ENCODE results near the gene COQ10A. TPM values are rescaled to one million over a fixed set of nuclear protein-coding genes. Genes with fewer than 3 reads are reported as not detected.

Gene COQ10A
- total and polyA plus RNA-seq, 2 of the 13 experiments (the other 11 are each of a cell fraction or from before 2014, with no cell fraction given): 21.0 to 37.3 TPM

DNA sequence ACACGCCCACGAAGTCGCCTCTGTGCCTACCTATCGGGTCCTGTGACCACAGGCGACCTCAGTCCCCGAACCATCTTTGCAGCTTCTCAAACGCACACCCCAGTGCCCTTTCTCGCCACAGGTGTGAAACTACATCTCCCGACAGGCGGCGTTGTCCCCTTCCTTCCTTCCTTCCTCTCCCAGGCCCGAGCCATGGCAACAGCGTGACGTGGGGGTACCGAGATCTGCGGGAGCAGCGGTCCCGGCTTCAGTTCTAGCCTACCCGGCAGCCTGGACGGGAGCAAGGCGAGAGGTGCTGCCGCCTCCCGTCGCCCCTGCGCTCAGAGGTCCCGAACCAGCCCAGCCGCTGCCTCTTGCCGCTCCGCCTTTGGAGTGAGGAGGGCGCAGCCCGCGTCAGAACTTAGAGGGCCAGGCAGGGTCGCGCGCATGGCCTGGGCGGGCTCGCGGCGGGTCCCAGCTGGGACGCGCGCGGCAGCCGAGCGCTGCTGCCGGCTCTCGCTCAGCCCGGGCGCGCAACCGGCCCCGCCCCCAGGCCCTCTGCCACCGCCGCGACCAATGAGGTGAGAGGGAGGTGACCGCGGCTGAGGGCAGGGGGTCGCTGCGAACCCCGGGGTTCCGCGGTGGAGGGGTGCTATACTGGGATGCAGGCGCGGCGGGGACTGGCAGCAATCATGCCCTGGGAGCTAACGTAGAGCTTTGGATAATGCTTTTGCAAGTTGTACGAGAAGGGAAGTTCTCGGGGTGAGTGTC lies at the start of gene COQ10A (continued):
- TF ChIP-seq, protein P1, sequence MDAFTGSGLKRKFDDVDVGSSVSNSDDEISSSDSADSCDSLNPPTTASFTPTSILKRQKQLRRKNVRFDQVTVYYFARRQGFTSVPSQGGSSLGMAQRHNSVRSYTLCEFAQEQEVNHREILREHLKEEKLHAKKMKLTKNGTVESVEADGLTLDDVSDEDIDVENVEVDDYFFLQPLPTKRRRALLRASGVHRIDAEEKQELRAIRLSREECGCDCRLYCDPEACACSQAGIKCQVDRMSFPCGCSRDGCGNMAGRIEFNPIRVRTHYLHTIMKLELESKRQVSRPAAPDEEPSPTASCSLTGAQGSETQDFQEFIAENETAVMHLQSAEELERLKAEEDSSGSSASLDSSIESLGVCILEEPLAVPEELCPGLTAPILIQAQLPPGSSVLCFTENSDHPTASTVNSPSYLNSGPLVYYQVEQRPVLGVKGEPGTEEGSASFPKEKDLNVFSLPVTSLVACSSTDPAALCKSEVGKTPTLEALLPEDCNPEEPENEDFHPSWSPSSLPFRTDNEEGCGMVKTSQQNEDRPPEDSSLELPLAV (CRISPR knock-in tag; conservative IDR thresholded peaks at IDR 0.05; ENCODE audit: low read depth): no peak
- TF ChIP-seq KDM2A (CRISPR knock-in tag; IDR thresholded peaks at IDR 0.05; ENCODE audit: borderline replicate concordance, low read depth) (peak; percentile 81; the same call in 1 of the 2 replicates), SYNCRIP (IDR thresholded peaks at IDR 0.05; ENCODE audit: insufficient read depth, low read depth, low read length) (no peak), NR2C2 (CRISPR knock-in tag; IDR thresholded peaks at IDR 0.05; ENCODE audit: borderline replicate concordance) (peak; percentile 66), SMAD3 (CRISPR knock-in tag; IDR thresholded peaks at IDR 0.05) (peak; percentile 67; the same call in 1 of the 2 replicates), ZNF343 (CRISPR knock-in tag; IDR thresholded peaks at IDR 0.05) (peak; percentile 59; the same call in 1 of the 2 replicates), NFE2L2 (IDR thresholded peaks at IDR 0.05; ENCODE audit: low read length) (no peak), ZC3H13 (CRISPR knock-in tag; IDR thresholded peaks at IDR 0.05) (0 out of 2 replicates have a peak, but pooled peaks have one; percentile 33), HOXA9 (CRISPR knock-in tag; IDR thresholded peaks at IDR 0.05; ENCODE audit: borderline replicate concordance) (0 out of 2 replicates have a peak, but pooled peaks have one; percentile 35), NR2F2 (IDR thresholded peaks at IDR 0.05; ENCODE audit: borderline replicate concordance, low read depth) (no peak; the same call in 1 of the 2 replicates), ZNF383 (CRISPR knock-in tag; IDR thresholded peaks at IDR 0.05; ENCODE audit: borderline replicate concordance) (no peak), ZC3H4 (CRISPR knock-in tag; IDR thresholded peaks at IDR 0.05; ENCODE audit: borderline replicate concordance) (peak; percentile 30; the same call in 1 of the 2 replicates)
- TF ChIP-seq, protein P2, sequence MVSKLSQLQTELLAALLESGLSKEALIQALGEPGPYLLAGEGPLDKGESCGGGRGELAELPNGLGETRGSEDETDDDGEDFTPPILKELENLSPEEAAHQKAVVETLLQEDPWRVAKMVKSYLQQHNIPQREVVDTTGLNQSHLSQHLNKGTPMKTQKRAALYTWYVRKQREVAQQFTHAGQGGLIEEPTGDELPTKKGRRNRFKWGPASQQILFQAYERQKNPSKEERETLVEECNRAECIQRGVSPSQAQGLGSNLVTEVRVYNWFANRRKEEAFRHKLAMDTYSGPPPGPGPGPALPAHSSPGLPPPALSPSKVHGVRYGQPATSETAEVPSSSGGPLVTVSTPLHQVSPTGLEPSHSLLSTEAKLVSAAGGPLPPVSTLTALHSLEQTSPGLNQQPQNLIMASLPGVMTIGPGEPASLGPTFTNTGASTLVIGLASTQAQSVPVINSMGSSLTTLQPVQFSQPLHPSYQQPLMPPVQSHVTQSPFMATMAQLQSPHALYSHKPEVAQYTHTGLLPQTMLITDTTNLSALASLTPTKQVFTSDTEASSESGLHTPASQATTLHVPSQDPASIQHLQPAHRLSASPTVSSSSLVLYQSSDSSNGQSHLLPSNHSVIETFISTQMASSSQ (IDR thresholded peaks at IDR 0.05; ENCODE audit: low read depth): no peak
- TF ChIP-seq, protein P2 (CRISPR knock-in tag; IDR thresholded peaks at IDR 0.05; ENCODE audit: borderline replicate concordance): peak; percentile 57; the same call in 1 of the 2 replicates
- TF ChIP-seq, protein P3, sequence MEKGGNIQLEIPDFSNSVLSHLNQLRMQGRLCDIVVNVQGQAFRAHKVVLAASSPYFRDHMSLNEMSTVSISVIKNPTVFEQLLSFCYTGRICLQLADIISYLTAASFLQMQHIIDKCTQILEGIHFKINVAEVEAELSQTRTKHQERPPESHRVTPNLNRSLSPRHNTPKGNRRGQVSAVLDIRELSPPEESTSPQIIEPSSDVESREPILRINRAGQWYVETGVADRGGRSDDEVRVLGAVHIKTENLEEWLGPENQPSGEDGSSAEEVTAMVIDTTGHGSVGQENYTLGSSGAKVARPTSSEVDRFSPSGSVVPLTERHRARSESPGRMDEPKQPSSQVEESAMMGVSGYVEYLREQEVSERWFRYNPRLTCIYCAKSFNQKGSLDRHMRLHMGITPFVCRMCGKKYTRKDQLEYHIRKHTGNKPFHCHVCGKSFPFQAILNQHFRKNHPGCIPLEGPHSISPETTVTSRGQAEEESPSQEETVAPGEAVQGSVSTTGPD (CRISPR knock-in tag; IDR thresholded peaks at IDR 0.05): no peak
- TF ChIP-seq, protein P4, sequence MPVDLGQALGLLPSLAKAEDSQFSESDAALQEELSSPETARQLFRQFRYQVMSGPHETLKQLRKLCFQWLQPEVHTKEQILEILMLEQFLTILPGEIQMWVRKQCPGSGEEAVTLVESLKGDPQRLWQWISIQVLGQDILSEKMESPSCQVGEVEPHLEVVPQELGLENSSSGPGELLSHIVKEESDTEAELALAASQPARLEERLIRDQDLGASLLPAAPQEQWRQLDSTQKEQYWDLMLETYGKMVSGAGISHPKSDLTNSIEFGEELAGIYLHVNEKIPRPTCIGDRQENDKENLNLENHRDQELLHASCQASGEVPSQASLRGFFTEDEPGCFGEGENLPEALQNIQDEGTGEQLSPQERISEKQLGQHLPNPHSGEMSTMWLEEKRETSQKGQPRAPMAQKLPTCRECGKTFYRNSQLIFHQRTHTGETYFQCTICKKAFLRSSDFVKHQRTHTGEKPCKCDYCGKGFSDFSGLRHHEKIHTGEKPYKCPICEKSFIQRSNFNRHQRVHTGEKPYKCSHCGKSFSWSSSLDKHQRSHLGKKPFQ (CRISPR knock-in tag; IDR thresholded peaks at IDR 0.05; ENCODE audit: insufficient replicate concordance): no peak
- TF ChIP-seq, protein P5, sequence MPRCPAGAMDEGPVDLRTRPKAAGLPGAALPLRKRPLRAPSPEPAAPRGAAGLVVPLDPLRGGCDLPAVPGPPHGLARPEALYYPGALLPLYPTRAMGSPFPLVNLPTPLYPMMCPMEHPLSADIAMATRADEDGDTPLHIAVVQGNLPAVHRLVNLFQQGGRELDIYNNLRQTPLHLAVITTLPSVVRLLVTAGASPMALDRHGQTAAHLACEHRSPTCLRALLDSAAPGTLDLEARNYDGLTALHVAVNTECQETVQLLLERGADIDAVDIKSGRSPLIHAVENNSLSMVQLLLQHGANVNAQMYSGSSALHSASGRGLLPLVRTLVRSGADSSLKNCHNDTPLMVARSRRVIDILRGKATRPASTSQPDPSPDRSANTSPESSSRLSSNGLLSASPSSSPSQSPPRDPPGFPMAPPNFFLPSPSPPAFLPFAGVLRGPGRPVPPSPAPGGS (CRISPR knock-in tag; IDR thresholded peaks at IDR 0.05): peak; percentile 85

Data from HepG2 (cell line).